Heart left ventricle (tissue), 13 donors: ENCODE data around the gene SRRM5.

Source experiments
- POLR2A ChIP-seq, 2 donors: fragments of 450-650 bp; IDR thresholded peaks; one replicate each; pipeline ENCODE4 v1.6.1; 2017; ENCODE audit warnings: antibody characterized with exemption in 2 of 2, mild to moderate bottlenecking in 2 of 2, moderate library complexity in 2 of 2
- TF ChIP-seq, protein P1 (sequence below), 12 donors: fragments of 200-600 bp; sonication (generic) in 4 of 12; IDR thresholded peaks; one replicate each; pipeline versions ENCODE4 v1.5.0 to v1.8.0; 2018 to 2022; ENCODE audit warnings: antibody characterized with exemption in 12 of 12, mild to moderate bottlenecking in 5 of 12
- donor health status: ischemic (EF 13 %, LVEDD 7.1; RV severe dilation, severe dysfunction).
- donor health status: DM: no; HTN: yes; CAD: no.
- donor health status: DM: no; HTN: no; CAD: no.
- donor health status: ischemic (EF 25% LVEDD 6.9; RV normal size, moderate dysfunction).
- donor health status: ischemic (EF 25% LVEDD 5.7; RV mildly dilated, moderate dysfunction).
- donor health status: ischemic (EF 35%, LVEDD 5.7; RV mildly dilated, moderate dysfunction).
- donor health status: nonischemic (EF 11% LVEDD 7.7; RV severe dilation, severe dysfunction).
- donor health status: DM: yes; HTN: yes; CAD: no.
- donor health status: PGD.
- donor health status: ischemic (EF 29% LVEDD 5.4; RV normal size, mild dysfunction).
- donor health status: nonischemic (EF 23%, LVEDD 6.1; RV moderate dilation, normal function).

DNA sequence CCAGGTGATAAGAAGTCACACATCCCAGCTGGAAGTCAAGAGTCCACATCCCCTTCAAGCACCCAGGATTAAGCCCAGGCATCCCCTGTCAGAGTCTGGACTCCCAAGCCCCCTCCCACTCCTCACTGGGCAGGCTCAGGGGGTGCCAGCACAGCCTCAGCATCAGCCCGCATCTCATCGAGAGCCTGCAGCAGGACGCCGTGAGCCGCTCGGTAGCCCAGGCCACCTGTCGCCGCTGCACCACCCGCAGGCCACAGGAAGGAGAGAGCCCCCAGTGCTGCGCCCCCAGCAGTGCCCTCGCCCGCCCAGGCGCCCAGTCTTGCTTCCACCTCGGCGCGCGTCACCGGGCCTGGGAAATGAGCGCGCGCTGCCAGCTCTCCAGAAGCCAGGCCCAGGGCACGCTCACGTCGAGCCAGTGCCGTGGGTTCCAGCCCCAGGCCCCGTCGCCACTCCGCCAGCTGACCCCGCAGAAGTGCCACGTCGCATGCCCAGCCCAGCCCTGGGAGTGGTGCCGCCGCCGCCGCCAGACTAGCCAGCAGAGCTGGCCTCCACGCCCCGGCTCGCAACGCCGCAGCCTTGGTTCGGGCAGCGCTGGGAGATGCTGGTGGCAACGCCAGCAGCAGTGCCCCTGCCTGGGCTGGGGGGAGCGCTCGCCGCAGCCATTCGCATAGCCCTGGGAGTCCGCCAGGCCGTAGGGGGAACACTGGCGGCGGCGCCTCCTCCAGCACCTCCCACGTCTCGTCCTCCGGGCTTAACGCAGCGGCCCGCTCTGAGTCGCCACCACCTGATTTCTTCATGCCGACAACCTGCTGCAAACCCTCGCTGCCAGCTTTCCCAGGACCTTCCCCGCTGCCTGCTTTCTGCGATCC is 19.8 kb upstream of the SRRM5 start:
- TF ChIP-seq POLR2A (IDR thresholded peaks at IDR 0.05), result no peak
- TF ChIP-seq, protein P1, sequence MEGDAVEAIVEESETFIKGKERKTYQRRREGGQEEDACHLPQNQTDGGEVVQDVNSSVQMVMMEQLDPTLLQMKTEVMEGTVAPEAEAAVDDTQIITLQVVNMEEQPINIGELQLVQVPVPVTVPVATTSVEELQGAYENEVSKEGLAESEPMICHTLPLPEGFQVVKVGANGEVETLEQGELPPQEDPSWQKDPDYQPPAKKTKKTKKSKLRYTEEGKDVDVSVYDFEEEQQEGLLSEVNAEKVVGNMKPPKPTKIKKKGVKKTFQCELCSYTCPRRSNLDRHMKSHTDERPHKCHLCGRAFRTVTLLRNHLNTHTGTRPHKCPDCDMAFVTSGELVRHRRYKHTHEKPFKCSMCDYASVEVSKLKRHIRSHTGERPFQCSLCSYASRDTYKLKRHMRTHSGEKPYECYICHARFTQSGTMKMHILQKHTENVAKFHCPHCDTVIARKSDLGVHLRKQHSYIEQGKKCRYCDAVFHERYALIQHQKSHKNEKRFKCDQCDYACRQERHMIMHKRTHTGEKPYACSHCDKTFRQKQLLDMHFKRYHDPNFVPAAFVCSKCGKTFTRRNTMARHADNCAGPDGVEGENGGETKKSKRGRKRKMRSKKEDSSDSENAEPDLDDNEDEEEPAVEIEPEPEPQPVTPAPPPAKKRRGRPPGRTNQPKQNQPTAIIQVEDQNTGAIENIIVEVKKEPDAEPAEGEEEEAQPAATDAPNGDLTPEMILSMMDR (IDR thresholded peaks at IDR 0.05), result no peak
